BLaER1 treated with 17β-estradiol and CSF1 and Interleukin-3, amounts not matched to agents 10 nM and 100 nM (cell line): ENCODE measurements around the gene DCLK1.

Experiments
- H3K27ac ChIP-seq, 11 experiments: shearing (Covaris generic); formaldehyde crosslinking; 2 replicates each; pipeline ENCODE4 v1.8.1; 2022
- H3K27me3 ChIP-seq, 11 experiments: shearing (Covaris generic); formaldehyde crosslinking; 2 replicates each; pipeline ENCODE4 v1.8.1; 2022
- H3K36me3 ChIP-seq, 11 experiments: shearing (Covaris generic); formaldehyde crosslinking; 2 replicates each; pipeline ENCODE4 v1.8.1; 2022
- H3K4me1 ChIP-seq, 10 experiments: shearing (Covaris generic); formaldehyde crosslinking; 2 replicates each; pipeline ENCODE4 v1.8.1; 2022
- H3K4me2 ChIP-seq, 11 experiments: shearing (Covaris generic); formaldehyde crosslinking; 2 replicates each; pipeline ENCODE4 v1.8.1; 2022
- H3K4me3 ChIP-seq, 10 experiments: shearing (Covaris generic); formaldehyde crosslinking; 2 replicates each; pipeline ENCODE4 v1.8.1; 2022
- H3K9ac ChIP-seq, 11 experiments: shearing (Covaris generic); formaldehyde crosslinking; 2 replicates each; pipeline ENCODE4 v1.8.1; 2022
- H3K9me3 ChIP-seq, 11 experiments: shearing (Covaris generic); formaldehyde crosslinking; replicated peaks in 1 of 11; 2 replicates each; pipeline ENCODE4 v1.8.1; 2022
- H4K20me1 ChIP-seq, 11 experiments: shearing (Covaris generic); formaldehyde crosslinking; 2 replicates each; pipeline ENCODE4 v1.8.1; 2022
- Cebpa-rat ChIP-seq, 11 experiments: shearing (Covaris generic); IDR thresholded peaks; 2 replicates each; pipeline ENCODE4 v1.8.1; 2022

DCLK1 gene

GRCh38 chr13:35833608-35834275 lies 297.4 kb downstream of the DCLK1 start:
- Histone ChIP-seq H3K27me3 (no peaks in the 10 kb centered on the region), H3K36me3 (no peaks in the 10 kb centered on the region), H3K4me2 (no peak overlapping the region), H3K9me3 (no peaks in the 10 kb centered on the region), H3K9ac (no peak overlapping the region), H3K27ac (no peak overlapping the region), H3K4me3 (no peak overlapping the region), H4K20me1 (no peaks in the 10 kb centered on the region), H3K4me1 (peaks cover 0 to 5% (median 0%) of the 10 kb centered on the region in 10 experiments; a peak in 2 of 20 replicates)
- no peak for TF ChIP-seq Cebpa-rat (IDR thresholded peaks at IDR 0.05)

- Histone ChIP-seq H3K4me3 (no peak overlapping the region), H3K9me3 (no peaks in the 10 kb centered on the region), H3K9ac (no peak overlapping the region), H3K36me3 (no peaks in the 10 kb centered on the region), H3K27me3 (no peaks in the 10 kb centered on the region), H3K4me1 (peaks cover 0 to under 1% (median 0%) of the 10 kb centered on the region in 10 experiments; a peak in 1 of 20 replicates), H4K20me1 (no peaks in the 10 kb centered on the region), H3K27ac (no peak overlapping the region), H3K4me2 (no peak overlapping the region)
- no peak for TF ChIP-seq Cebpa-rat (IDR thresholded peaks at IDR 0.05)
Observed at GRCh38 chr13:35833031-35833430, 298.2 kb downstream of the DCLK1 start.

GRCh38 chr13:35832551-35832950 lies 298.6 kb downstream of the DCLK1 start:
- Histone ChIP-seq H3K4me1 (no peaks in the 10 kb centered on the region), H3K4me3 (no peak overlapping the region), H3K27me3 (no peaks in the 10 kb centered on the region), H3K9me3 (no peaks in the 10 kb centered on the region), H3K27ac (no peak overlapping the region), H4K20me1 (no peaks in the 10 kb centered on the region), H3K9ac (no peak overlapping the region), H3K36me3 (no peaks in the 10 kb centered on the region), H3K4me2 (no peak overlapping the region)
- TF ChIP-seq Cebpa-rat (IDR thresholded peaks at IDR 0.05), result no peak

- Histone ChIP-seq H3K9ac (no peak overlapping the region), H3K4me2 (no peak overlapping the region), H4K20me1 (no peaks in the 10 kb centered on the region), H3K9me3 (no peaks in the 10 kb centered on the region), H3K27me3 (no peaks in the 10 kb centered on the region), H3K4me1 (no peaks in the 10 kb centered on the region), H3K36me3 (no peaks in the 10 kb centered on the region), H3K27ac (no peak overlapping the region), H3K4me3 (no peak overlapping the region)
- TF ChIP-seq Cebpa-rat (IDR thresholded peaks at IDR 0.05), result no peak
Observed at GRCh38 chr13:35830850-35831450, 300.2 kb downstream of the DCLK1 start.

GRCh38 chr13:35826626-35827254 lies 304.4 kb downstream of the DCLK1 start:
- TF ChIP-seq Cebpa-rat (IDR thresholded peaks at IDR 0.05), result no peak

GRCh38 chr13:35824825-35825224 lies 306.4 kb downstream of the DCLK1 start:
- no peak overlapping the region for H3K27ac ChIP-seq
- no peaks in the 10 kb centered on the region for H3K27me3 ChIP-seq
- H3K9ac ChIP-seq, result no peak overlapping the region
- no peaks in the 10 kb centered on the region for H3K9me3 ChIP-seq
- H4K20me1 ChIP-seq, result no peaks in the 10 kb centered on the region
- no peak for TF ChIP-seq Cebpa-rat (IDR thresholded peaks at IDR 0.05)
- no peak overlapping the region for H3K4me3 ChIP-seq
- no peaks in the 10 kb centered on the region for H3K4me1 ChIP-seq
- no peaks in the 10 kb centered on the region for H3K36me3 ChIP-seq
- H3K4me2 ChIP-seq, result no peak overlapping the region

More at GRCh38 chr13:35826626-35827254, 304.4 kb downstream of the DCLK1 start:
- Histone ChIP-seq H3K4me3 (no peak overlapping the region), H3K27ac (no peak overlapping the region), H4K20me1 (no peaks in the 10 kb centered on the region), H3K9ac (no peak overlapping the region), H3K4me2 (no peak overlapping the region), H3K4me1 (no peaks in the 10 kb centered on the region), H3K36me3 (no peaks in the 10 kb centered on the region), H3K9me3 (no peaks in the 10 kb centered on the region), H3K27me3 (no peaks in the 10 kb centered on the region)

GRCh38 chr13:35824395-35824794 lies 306.8 kb downstream of the DCLK1 start:
- no peaks in the 10 kb centered on the region for H3K27me3 ChIP-seq
- no peak overlapping the region for H3K4me2 ChIP-seq
- no peak overlapping the region for H3K9ac ChIP-seq
- no peaks in the 10 kb centered on the region for H4K20me1 ChIP-seq
- no peaks in the 10 kb centered on the region for H3K4me1 ChIP-seq
- no peak for TF ChIP-seq Cebpa-rat (IDR thresholded peaks at IDR 0.05)
- H3K27ac ChIP-seq, result no peak overlapping the region
- no peaks in the 10 kb centered on the region for H3K36me3 ChIP-seq
- H3K9me3 ChIP-seq, result no peaks in the 10 kb centered on the region
- H3K4me3 ChIP-seq, result no peak overlapping the region

- H3K4me2 ChIP-seq, result no peak overlapping the region
- no peaks in the 10 kb centered on the region for H3K4me1 ChIP-seq
- no peaks in the 10 kb centered on the region for H4K20me1 ChIP-seq
- no peaks in the 10 kb centered on the region for H3K36me3 ChIP-seq
- no peak for TF ChIP-seq Cebpa-rat (IDR thresholded peaks at IDR 0.05)
- H3K27ac ChIP-seq, result no peak overlapping the region
- H3K4me3 ChIP-seq, result no peak overlapping the region
- no peak overlapping the region for H3K9ac ChIP-seq
- no peaks in the 10 kb centered on the region for H3K9me3 ChIP-seq
- H3K27me3 ChIP-seq, result no peaks in the 10 kb centered on the region
Observed at GRCh38 chr13:35822666-35823065, 308.5 kb downstream of the DCLK1 start.

- H3K4me2 ChIP-seq, result no peak overlapping the region
- no peak overlapping the region for H3K27ac ChIP-seq
- no peaks in the 10 kb centered on the region for H3K9me3 ChIP-seq
- no peak for TF ChIP-seq Cebpa-rat (IDR thresholded peaks at IDR 0.05)
- H3K27me3 ChIP-seq, result no peaks in the 10 kb centered on the region
- H3K36me3 ChIP-seq, result no peaks in the 10 kb centered on the region
- H3K4me3 ChIP-seq, result no peak overlapping the region
- no peak overlapping the region for H3K9ac ChIP-seq
- H3K4me1 ChIP-seq, result no peaks in the 10 kb centered on the region
- no peaks in the 10 kb centered on the region for H4K20me1 ChIP-seq
Observed at GRCh38 chr13:35818633-35819067, 312.5 kb downstream of the DCLK1 start.
